ENCODE results near the gene VASP.

DNA sequence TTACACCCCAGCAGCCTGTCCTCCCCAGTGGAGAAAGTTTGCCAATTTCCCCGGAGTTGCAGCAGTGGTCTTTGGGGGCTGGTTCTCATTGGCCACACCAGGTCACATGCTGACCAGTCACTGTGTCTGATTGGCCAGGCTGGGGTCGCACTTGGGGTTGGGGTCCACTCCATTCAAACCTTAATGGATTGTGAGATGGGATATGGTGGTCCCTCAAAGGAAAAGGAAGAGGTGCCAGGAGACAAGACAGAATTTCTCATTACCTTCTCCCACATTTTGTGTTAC lies 5.6 kb upstream of the VASP start:
- TF ChIP-seq ZNF565 (CRISPR knock-in tag; conservative IDR thresholded peaks at IDR 0.05; ENCODE audit: low read depth) (no peak), ZNF70 (CRISPR knock-in tag; IDR thresholded peaks at IDR 0.05) (no peak), ARNTL (CRISPR knock-in tag; IDR thresholded peaks at IDR 0.05; ENCODE audit: borderline replicate concordance, low read depth) (no peak), ZFP30 (CRISPR knock-in tag; IDR thresholded peaks at IDR 0.05) (no peak), ISL1 (CRISPR knock-in tag; IDR thresholded peaks at IDR 0.05) (no peak), OSR1 (CRISPR knock-in tag; IDR thresholded peaks at IDR 0.05) (no peak), SNAI2 (CRISPR knock-in tag; IDR thresholded peaks at IDR 0.05) (no peak), RARB (CRISPR knock-in tag; IDR thresholded peaks at IDR 0.05) (no peak), ZFP3 (CRISPR knock-in tag; IDR thresholded peaks at IDR 0.05) (no peak), CSDC2 (CRISPR knock-in tag; IDR thresholded peaks at IDR 0.05) (no peak)
- TF ChIP-seq, protein P1, sequence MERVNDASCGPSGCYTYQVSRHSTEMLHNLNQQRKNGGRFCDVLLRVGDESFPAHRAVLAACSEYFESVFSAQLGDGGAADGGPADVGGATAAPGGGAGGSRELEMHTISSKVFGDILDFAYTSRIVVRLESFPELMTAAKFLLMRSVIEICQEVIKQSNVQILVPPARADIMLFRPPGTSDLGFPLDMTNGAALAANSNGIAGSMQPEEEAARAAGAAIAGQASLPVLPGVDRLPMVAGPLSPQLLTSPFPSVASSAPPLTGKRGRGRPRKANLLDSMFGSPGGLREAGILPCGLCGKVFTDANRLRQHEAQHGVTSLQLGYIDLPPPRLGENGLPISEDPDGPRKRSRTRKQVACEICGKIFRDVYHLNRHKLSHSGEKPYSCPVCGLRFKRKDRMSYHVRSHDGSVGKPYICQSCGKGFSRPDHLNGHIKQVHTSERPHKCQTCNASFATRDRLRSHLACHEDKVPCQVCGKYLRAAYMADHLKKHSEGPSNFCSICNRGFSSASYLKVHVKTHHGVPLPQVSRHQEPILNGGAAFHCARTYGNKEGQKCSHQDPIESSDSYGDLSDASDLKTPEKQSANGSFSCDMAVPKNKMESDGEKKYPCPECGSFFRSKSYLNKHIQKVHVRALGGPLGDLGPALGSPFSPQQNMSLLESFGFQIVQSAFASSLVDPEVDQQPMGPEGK (CRISPR knock-in tag; IDR thresholded peaks at IDR 0.05; ENCODE audit: borderline replicate concordance): no peak
- TF ChIP-seq, protein P2, sequence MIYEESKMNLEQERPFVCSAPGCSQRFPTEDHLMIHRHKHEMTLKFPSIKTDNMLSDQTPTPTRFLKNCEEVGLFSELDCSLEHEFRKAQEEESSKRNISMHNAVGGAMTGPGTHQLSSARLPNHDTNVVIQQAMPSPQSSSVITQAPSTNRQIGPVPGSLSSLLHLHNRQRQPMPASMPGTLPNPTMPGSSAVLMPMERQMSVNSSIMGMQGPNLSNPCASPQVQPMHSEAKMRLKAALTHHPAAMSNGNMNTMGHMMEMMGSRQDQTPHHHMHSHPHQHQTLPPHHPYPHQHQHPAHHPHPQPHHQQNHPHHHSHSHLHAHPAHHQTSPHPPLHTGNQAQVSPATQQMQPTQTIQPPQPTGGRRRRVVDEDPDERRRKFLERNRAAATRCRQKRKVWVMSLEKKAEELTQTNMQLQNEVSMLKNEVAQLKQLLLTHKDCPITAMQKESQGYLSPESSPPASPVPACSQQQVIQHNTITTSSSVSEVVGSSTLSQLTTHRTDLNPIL (CRISPR knock-in tag; IDR thresholded peaks at IDR 0.05; ENCODE audit: low read depth): no peak

Measured in SK-N-SH treated with all-trans-retinoic acid at 6 μM for 48 hours (cell line).